Embryonic facial prominence (tissue), 1 donor: ENCODE results near the gene CPNE2.

Experiments
- DNase-seq: peaks from one replicate; pipeline ENCODE4 v3.0.0-alpha.2; 2016; ENCODE audit errors: extremely low spot score

CPNE2 gene

DNA sequence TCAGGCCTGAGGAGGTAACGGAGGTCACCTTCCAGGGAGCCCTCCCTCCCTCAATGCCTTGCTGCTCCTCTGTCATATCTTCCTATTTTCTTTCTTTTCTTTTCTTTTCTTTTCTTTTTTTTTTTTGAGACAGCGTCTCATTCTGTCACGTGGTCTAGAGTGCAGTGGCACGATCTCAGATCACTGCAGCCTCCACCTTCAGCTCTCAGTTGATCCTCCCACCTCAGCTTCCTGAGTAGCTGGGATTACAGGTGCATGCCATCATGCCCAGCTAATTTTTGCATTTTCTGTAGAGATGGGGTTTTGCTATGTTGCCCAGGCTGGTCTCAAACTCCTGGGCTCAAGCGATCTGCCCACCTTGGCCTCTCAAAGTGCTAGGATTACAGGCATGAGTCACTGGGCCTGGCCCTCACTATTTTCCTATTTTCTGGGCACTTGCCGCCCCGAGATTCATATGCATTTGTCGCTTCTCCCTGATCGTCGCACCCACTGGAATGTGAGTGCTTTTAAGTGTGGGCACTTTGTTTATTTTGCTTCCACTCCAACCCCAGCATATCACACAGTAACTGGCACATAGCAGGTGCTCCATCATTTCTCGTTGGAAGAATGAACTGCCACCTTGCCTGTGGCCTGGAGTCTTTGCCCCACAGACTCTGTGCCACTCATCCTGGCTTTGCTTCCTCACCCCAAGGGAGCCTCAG is 31.7 kb downstream of the CPNE2 start:
- DNase-seq: no peak

DNA sequence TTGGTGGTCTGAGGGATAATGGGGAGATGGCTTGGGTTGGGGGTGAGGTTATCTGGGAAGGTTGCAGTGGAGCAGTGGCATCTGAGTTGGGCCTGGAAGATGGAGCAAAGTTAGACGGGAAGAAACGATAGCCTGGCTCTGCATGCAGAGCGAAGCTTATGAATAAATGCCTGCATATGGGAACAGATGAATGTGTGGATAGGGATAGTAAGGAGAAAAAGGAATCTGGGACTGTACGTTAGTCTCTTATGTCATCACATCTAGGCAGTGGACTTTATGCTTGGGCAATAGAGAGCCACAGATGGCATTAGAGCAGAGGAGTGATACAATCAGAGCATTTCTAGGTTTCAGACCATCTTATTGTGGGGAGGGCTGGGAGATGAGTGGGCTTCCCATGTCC is 33.0 kb downstream of the CPNE2 start:
- DNase-seq: no peak

DNA sequence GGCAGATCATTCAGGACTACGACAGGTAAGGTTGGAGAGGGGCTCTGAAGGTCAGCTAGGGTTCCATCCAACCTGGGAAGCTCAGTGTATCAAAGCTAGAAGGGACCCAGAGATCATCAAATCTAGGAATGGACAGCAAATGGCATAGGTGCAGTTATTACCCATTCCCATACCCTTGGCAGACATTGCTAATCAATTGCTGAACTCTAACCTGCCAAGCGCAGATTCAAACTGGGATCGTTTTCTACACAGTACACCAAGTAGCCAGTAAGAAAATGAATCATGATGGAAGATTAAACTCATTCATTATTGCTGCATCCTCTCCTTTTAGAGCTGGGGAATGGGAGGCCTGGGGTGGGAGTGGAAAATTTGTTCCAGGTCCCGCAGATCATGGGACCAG is 33.6 kb downstream of the CPNE2 start:
- DNase-seq: no peak

DNA sequence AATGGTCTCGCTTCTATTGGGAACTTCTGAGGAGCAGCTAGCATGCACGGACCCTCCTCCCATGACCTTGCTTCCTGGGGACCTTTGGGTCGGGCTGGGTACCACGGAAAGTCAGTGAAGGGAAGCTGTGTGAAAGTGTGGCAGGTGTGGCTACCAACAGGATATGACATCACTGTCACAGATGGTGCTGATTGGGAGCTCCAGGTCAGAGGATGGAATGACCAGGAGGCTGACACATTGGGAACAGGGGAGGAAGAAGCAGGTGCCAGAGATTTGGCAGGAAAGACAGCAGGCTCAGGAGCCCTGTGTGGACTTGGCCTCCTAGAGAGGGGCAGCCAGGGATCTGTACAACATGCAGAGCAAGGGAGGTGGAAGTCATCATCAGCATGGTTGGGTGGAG is 34.0 kb downstream of the CPNE2 start:
- DNase-seq: no peak

DNA sequence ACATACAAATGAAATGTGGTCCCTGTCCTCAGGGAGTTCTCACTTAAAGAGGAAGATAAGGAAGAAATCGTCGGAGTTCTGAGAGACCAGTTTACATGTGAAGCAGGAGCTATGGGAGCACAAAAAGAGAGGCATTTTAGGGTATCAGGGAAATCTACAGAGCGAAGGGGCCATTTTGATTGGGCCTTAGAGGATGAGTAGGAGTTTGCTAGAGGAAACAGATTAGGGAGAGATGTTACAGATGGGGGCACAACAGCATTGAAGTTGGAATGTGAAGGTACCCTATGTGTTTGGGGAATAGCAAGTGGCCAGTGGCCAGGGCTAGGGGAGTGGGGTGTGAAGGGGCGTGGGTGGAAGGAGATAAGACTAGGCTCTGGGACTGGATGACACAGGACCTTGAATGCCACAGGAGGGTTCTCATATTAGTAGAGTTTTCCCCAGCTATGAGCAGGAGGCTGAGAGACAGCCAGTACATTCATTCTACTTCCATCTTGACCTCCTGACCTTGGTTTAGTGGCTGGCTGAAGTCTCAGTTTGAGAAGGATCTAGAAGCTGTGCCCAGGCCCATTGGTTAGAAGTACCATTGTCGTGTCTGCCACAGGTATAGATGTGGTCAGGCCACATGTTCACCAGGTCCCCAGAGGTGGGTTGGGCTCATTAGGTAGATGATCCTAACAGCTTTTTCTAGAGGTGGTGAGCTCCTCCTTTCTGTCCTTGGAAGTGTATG is 34.8 kb downstream of the CPNE2 start:
- DNase-seq: no peak

DNA sequence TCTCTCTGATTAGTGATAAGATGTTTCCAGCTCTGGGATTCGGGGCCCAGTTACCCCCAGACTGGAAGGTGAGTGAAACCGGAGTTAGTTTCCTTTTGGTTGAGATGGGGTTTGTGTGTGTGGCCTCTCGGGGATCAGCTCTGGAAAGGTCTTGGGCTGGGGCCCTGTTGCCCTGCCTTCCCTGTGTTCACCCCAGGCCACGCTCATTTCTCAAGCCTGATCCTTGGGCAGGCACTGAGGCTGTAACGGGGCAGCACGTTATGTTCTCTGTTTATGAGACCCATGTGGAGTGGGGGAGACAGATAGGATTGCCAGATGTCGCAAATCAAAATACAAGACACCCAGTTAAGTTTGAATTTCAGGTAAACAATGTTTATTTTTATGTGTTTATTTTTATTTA is 35.5 kb downstream of the CPNE2 start:
- DNase-seq: no peak

DNA sequence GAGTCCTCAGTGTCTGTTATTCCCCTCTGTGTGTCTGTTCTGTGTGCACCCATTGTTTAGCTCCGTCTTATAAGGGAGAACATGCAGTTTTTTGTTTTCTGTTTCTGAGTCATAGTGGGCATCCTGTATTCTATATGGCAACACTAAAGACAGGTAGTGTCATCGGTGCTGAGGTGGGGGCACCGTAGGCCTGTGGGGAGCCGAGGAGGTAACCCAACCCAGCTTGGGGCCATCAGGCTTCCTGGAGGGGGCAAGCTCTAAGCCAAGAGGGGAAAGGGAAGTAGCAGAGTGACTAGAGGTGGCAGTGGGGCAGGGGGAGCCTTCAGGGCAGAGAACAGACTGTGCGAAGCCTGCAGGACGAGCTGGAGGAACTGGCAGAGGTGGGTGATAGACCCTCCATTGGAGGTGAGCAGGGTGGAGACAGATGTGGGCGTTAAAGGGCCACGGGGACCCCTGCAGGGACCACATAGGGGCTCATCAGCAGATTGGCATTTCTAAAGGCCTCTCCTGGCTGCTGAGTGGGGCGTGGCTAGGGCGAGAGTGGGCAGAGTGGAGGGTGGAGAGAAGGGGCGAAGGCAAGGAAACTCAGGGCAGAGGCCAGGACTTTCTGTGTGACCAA is 36.5 kb downstream of the CPNE2 start:
- no peak for DNase-seq

DNA sequence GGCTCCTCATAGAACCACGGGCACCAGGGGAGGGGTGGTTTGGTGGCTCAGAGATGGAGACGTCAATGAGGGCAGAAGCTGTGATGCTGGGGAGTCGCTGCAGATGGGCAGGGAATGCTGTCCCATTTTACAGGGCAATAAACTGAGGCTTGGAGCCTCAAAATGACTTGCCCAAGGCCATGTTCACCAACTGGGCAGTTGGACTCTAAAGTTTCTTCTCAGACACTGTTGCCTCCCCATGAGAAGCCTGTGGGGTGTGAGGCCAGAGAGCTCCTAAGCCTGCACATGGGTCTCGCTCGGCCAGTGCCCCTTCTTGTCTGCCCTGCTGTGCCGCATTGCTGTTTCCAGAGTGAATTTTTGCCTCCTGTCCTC is 38.6 kb downstream of the CPNE2 start:
- DNase-seq: no peak

DNA sequence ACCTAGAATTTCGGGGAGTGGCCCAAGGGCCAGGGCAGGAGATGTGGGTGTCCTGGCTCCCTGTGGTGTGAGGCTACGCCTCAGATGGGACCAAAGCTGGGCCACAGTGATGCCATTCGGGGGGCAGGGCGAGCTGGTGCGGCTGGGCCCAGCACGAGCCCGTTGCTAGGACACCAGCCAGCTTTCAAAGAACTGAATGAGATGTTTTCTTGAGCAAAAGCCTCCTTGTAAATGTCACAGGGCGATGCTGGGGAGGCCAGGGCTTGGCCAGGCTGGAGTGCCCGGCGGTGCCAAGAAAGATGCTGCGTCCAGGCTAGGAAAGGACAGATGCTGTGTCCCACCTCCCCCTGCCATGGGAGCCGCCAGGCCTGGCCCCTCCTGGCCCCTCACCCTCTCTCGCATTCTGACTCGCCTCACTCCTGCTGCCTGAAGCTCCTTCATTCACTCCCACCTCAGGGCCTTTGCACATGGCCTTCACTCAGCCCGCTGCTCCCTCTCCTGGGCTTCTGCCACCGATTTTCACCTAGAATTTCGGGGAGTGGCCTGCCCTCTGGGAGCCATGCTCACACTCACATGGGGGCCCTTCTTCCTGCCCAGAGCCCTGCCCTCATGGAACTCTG is 39.1 kb downstream of the CPNE2 start:
- no peak for DNase-seq

DNA sequence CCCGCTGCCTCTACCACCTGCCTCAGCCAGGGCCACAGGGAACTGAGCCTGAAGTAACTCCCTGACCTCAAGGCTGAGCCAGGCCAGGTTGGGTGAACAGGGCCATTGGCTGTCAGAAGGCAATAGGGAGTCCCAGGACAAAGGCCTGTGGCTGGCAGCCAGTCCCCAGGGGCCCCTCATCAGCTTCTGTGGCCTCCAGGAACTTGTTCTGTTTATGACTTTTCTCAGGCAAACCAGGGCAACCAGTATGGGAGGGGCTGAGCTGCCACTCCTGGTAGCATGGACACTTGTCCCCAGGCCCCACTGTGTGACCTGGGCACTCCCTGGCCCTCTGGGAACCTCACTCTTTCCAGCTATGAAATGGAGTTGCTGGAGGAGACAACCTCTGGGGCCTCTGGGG is 40.1 kb downstream of the CPNE2 start:
- no peak for DNase-seq

DNA sequence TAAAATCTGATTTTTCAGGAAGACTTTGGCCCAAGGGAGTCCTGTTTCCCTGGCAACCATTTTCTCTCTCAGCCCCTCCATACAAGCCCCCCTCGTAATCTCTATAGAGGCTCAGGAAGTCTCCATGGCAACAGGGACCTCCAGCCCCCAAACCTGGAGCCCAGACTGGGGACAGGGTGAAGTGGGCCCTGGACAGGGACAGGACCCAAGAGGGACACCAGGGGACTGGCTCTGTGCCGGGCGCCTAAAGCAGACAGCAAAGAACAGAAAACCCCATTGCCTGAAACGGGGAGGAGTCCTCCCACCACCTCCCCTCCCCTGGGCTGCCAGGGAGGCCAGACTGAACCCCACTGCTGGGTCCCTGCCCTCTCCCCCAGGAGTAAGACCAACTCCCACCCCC is 40.6 kb downstream of the CPNE2 start:
- DNase-seq: no peak

DNA sequence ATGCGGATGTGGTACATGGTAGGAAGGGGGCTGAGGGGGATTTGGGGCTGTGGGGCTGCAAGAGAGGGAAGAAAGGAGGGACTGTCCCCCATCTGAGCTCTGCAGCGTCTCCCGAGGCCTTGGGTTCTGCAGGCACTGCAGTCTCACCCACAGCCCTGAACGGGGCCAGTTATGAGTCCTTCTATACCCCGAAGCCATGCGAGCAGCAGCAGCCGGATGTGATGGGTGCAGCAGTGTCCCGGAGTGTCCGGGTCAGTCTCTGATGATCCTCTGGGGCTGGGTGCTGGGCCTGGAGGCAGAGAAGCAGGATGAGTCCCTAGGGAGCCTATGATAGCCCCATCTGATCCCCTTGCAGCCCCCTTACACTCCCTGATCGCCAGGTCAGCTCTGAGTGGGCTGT is 41.5 kb downstream of the CPNE2 start:
- no peak for DNase-seq

DNA sequence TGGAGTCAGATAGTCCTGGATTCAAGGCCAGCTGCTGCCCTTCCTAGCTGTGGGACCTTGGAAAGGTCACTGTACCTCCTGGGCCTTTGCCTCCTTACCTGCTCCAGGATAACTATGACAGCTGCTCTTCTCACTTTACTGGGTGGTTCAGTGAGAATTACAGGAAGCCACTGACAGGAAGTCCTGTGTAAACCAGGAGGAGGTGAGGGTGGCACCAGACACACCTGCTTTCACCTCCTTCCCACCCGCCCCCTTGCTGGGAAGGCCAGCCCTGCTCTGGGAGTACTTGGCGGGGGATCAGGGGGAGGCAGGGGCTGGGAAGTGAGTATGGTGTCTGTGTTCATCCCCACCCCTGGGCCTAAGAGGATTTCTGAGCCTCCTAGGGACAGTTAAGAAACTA is 42.6 kb downstream of the CPNE2 start:
- DNase-seq: no peak

DNA sequence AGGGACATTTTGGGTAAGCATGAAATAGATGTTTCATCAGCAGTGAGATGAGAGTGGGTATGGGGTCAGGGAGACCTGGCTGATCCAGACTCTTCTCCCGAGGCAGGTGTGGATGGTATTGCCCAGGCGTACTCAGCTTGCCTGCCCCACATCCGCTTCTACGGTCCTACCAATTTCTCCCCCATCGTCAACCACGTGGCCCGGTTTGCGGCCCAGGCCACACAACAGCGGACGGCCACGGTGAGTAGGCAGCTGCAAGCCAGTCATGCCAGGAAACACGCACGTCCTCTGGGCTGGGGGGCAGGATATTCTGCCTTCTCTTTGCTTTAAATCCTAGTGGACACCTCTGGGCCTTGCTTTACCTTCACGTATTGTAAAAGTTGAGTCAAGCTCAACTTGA is 44.7 kb downstream of the CPNE2 start:
- no peak for DNase-seq

DNA sequence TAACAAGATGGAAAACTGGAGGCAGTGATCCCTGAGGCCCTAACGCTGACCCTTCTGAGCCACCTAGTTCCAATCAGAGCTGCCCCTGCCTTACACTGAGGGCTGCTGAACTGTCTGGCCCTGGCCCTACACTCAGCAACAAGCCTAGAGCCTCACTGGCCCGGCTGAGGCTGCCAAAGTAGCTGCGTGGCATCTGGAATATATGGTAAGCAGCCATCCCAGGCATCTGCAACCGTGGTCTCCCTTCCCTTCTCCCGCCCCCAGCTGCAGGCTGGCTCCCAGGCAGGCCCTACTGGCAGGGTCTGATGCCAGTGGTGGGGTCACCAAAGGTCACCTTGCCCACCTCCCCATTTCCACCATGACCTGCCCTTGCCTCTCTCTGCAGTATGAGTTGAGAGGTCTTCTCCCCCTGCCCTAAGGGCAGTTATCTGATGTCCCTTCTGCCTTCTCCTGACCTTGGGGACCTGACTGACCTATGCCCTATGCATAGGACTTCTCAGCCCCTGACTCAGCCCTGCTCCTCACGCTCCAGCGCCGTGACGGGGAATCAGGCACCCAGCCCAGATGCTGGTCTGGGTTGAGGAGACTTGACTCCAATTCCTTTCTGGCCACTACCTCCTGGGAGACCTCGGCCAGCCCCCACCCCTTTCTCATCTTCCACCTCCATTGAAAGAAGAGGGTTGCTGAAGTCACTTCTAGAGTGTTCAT is 45.3 kb downstream of the CPNE2 start:
- no peak for DNase-seq

DNA sequence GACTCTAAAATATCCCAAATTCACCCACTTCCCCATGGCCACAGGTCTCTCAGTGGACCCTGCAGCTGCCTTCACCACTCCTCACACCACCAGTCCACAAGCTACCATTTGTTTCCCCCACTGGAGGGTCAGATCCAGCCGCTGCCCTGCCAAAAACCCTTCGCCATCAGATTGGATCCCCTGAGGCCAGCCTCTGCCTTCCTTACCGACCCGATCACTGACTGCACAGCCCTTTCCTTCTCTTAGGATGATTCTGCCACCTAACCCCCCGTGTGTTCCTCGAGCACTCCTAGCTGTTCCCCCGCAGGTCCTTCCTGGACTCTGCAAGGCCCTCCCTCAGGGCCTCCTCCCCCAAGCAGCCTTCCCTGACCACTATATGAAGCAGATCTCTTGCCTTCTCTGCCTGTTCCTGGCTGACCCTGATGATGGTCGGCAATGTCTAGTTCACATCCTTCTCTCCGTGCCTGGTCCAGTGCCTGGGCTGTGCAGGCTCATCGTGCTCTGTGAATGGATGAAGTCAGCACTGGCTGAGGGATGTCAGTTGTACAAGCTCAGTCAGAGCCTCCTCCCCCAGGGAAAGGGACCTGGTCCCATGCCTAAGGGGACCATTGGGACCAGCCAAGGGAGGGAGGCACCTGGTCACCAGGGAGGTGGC is 46.0 kb downstream of the CPNE2 start:
- DNase-seq: no peak

DNA sequence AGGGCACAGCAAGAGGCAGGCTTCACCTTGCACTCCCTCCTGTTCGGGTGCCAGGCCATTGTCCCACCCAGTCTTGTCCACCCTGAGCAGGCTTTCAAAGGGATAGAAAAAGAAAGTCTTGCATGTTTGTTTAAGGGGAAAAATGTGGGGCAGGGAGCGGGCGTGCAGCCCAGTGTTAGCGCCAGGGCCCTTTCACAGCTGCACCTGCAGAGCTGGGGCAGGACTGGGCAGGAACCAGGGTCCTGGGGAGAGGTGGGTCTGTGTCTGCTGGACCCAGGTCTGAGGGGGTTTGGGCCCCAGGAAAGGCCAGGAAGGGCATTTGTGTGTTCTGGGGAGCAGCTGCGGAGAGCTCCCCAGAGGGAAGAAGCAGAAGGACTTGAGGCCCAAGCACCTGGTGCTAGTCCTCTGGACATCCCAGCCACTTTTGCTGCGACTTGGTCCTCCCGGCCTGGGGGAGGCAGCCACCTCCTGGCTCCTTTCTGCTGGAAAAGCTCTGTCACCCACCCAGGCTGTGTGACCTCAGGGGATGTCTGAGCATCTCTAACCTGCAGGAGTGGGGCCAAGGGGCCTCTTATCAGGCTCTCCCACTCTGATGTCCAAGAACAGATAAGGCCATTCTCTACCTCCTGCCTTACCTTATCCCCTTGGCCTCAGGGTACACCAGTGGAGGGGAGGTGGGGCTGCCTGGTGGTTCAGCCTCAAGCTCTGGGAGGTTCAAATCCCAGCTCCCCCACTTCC is 48.7 kb downstream of the CPNE2 start:
- no peak for DNase-seq

DNA sequence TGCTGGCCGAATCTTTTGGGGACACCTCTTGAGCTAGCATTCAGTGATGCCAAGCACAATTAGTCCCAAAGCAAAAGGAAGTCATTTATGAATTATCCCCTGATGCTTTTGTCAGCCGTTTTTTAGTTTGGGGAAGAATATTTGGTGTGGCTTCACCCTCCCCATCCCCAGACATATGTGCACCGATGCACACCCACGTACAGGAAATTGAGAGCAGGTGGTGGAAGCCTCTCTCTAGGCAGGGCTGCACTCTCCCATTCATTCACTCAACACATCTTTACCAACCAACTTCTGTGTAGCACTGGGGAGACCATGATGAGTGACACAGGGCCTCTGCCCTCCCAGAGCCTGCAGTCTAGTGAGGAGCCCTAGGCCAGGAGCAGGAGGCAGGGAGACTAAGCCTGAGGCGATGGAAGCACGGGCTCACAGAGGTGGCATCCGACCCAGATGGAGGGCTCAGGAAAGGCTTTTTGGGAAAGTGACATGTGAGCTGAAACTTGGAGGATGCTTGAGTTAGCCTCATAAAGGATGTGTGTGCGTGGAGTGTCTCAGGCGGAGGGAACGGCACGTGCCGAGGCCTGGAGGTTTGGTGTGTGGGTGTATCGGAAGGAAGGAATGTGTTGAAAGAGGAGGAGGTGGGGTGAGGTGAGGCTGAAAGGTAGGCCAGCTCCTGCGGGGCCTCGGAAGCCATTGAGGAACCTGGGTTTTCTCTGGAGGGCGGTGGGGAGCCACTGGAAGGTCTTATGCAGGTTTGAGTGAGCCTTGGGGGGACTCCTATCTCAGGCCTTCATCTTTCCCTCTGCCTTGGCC is 49.6 kb downstream of the CPNE2 start:
- DNase-seq: no peak

DNA sequence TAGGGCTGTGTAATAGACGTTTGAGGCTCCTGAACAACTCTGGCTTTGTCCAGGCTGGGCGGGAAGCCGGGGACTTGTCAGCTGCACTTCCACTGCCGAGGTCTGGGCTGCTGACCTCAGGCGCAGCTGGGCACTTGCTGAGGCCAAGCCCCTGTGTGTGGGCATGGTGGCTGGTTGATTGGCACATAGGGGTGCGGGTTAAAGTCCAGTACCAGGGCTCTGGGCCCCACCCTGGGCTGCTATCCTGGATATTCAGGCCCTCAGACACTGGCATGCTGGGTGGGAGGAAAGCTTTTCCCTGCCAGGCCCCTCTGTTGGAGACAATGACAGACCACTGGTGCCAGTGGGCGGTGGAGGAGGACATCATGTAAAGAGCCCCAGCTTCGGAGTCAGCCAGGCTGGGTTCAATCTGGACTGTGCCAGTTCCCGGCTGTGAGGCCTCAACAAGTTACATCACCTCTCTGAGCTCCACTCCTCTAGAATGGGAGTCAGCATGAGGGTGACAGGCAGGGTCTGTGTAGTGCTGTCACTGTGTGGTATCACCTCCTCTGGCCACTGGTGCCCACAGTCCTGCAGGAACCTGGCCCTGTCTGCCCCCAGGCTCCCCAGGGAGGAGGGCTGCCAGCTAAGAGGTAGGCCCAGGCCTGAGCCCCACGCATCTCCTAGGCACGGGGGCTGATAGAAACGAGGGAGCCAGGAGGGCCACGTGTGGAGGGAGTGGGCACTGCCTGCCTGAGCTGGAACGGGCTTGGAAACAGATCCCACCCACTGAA is 51.0 kb downstream of the CPNE2 start:
- no peak for DNase-seq
